Measurements from ENCODE around the gene CLIC1.

DNA sequence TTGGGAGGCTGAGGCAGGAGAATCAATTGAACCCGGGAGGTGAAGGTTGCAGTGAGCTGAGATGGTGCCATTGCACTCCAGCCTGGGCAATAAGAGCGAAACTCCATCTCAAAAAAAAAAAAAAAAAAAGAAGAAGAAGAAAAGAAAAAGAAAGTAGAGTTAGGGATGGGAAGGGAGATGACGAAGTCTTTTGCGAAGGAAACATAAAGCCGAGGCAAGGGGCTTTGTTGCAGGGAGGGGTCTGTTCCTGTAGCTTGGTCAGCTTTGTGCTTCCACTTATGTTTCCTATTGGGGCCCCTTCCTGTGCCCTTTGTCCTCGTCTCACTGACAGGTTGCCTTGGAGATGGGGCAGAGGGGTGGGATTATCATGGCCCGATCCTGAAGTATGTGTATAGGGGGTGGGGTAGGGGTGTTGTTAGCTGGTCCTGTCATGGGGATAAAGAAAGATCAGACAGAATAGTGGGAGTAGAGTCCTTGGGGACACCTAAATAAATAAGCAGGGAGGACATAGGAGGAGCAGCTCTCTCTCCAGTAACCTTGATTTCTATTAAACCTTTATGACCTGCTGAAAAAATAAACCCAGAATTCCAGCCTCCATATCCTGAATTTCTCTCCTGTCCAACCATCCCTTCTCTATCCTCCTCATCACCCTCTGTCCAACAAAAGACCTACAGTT lies 1.1 kb upstream of the CLIC1 start:
- TF ChIP-seq, protein P1, sequence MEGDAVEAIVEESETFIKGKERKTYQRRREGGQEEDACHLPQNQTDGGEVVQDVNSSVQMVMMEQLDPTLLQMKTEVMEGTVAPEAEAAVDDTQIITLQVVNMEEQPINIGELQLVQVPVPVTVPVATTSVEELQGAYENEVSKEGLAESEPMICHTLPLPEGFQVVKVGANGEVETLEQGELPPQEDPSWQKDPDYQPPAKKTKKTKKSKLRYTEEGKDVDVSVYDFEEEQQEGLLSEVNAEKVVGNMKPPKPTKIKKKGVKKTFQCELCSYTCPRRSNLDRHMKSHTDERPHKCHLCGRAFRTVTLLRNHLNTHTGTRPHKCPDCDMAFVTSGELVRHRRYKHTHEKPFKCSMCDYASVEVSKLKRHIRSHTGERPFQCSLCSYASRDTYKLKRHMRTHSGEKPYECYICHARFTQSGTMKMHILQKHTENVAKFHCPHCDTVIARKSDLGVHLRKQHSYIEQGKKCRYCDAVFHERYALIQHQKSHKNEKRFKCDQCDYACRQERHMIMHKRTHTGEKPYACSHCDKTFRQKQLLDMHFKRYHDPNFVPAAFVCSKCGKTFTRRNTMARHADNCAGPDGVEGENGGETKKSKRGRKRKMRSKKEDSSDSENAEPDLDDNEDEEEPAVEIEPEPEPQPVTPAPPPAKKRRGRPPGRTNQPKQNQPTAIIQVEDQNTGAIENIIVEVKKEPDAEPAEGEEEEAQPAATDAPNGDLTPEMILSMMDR (IDR thresholded peaks at IDR 0.05): no peak
- no peak for TF ChIP-seq POLR2A (IDR thresholded peaks at IDR 0.05)
- no peak for TF ChIP-seq POLR2AphosphoS5 (IDR thresholded peaks at IDR 0.05)

Measured in gastroesophageal sphincter (tissue), 3 donors.